KOPT-K1 (cell line): Measurements from ENCODE around the gene DROSHA.
A peak's percentile ranks its signal among the peaks of the same experiment; 100 is the strongest.
"Not testable (repeated sequence)": the region's sequence is repeated elsewhere in the genome, so short reads cannot be mapped to it uniquely, and the experiment has no call there.

Source experiments
- H3K27ac ChIP-seq: fragments of 200-600 bp; sonication (generic); 2 replicates; pipeline ENCODE4 v1.5.1; 2016; ENCODE audit warnings: antibody characterized with exemption, mild to moderate bottlenecking, low read depth, low read length; ENCODE audit not compliant: poor library complexity, severe bottlenecking
- H3K36me3 ChIP-seq: fragments of 200-600 bp; sonication (generic); 2 replicates; pipeline ENCODE4 v1.5.1; 2017; ENCODE audit warnings: antibody characterized with exemption, mild to moderate bottlenecking, low read length, moderate library complexity; ENCODE audit not compliant: insufficient read depth
- H3K9me3 ChIP-seq: fragments of 200-600 bp; sonication (generic); 2 replicates; pipeline ENCODE4 v1.5.1; 2017; ENCODE audit warnings: antibody characterized with exemption, low read length, mild to moderate bottlenecking; ENCODE audit not compliant: insufficient read depth, poor library complexity, severe bottlenecking

The DROSHA gene

GRCh38 chr5:31531888-31532547 lies at the start of gene DROSHA, which contains the start of gene C5orf22:
TSS of gene DROSHA (minus strand) at chr5:31532093. CDS start at chr5:31529059, 3,034 bp downstream.
TSS of gene C5orf22 (plus strand) at chr5:31532301. CDS start at chr5:31532393, 92 bp downstream.
- peaks cover 67% of the 10 kb centered on the region for H3K36me3 ChIP-seq
- H3K27ac ChIP-seq = peak within 1 kb of the TSS; percentile 66
- H3K9me3 ChIP-seq = no peaks in the 10 kb centered on the region

DNA sequence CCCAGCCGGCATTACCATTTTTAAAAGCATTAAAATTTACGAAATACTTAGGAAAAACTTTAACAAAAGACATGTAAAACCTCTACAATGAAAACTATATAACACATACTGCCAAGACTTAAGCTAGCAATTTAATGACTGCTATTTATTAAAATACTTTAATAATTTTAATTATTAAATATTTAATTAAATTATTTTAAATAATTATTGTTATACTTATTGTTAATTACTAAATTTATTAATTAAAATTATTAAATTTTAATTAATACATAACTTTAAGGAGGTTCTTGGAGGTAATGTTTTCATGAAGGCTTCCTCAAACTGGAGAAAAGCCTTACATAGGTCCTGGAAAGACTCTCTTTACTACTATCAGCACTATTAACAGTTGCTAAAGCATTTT lies 47.7 kb upstream of the DROSHA start:
- Histone ChIP-seq H3K9me3 (no peaks in the 10 kb centered on the region), H3K27ac (no peak overlapping the region), H3K36me3 (no peaks in the 10 kb centered on the region)

DNA sequence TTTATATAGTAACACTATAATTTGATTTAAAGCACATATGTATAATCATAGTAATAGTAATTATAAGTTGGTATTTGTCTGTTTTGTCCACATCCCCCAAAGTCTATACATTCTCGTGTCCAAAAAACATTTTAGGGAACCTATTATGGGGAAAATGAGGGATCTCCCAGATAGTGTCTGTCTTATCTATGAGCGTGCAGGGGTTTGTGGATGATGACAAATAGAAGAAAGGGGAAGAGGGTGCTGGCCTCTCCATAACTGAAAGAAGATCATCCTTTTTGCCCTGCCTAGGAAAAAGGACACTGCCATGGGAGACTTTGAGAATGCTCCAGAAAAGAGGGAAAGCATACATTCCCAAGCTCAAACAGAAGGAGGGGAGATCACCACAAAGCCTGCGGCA lies 45.5 kb upstream of the DROSHA start:
- H3K27ac ChIP-seq = no peak overlapping the region
- H3K9me3 ChIP-seq = no peaks in the 10 kb centered on the region
- no peaks in the 10 kb centered on the region for H3K36me3 ChIP-seq

- no peaks in the 10 kb centered on the region for H3K9me3 ChIP-seq
- H3K36me3 ChIP-seq = no peaks in the 10 kb centered on the region
- no peak overlapping the region for H3K27ac ChIP-seq
Measured at GRCh38 chr5:31574772-31575171, 42.9 kb upstream of the DROSHA start.

DNA sequence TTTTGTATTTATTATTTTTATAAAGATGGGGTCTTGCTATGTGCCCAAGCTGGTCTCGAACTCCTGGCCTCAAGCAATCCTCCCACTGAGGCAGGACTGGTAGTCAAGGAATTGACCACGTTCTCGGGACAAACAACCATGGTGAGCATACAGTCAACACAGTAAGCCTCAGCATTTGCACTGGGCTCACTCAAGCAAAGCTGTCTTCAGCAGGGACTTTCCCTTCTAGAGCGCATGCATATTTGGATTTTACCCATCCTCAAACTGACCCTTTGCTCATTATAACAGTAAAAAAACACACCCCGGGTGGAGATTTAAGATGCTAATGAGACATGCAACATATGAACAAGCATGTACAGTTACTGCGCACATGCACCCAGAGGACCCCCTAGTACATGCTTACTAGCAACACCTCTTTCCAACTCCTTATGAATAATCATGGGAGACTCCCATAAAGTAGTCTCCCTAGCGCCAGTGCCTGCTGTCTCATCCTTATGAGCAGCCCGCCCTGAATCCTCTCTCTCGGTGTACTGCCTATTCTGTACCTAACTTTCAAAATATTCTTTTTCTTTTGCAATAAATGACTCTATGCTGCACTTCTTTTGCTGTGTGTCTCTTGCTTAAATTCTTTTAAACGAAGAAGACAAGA lies 41.7 kb upstream of the DROSHA start:
- Histone ChIP-seq H3K27ac (no peak overlapping the region), H3K36me3 (no peaks in the 10 kb centered on the region), H3K9me3 (no peaks in the 10 kb centered on the region)

- H3K27ac ChIP-seq = no peak overlapping the region
- H3K9me3 ChIP-seq = peaks cover 23% of the 10 kb centered on the region
- no peaks in the 10 kb centered on the region for H3K36me3 ChIP-seq
Measured at GRCh38 chr5:31569068-31569467, 37.2 kb upstream of the DROSHA start.

DNA sequence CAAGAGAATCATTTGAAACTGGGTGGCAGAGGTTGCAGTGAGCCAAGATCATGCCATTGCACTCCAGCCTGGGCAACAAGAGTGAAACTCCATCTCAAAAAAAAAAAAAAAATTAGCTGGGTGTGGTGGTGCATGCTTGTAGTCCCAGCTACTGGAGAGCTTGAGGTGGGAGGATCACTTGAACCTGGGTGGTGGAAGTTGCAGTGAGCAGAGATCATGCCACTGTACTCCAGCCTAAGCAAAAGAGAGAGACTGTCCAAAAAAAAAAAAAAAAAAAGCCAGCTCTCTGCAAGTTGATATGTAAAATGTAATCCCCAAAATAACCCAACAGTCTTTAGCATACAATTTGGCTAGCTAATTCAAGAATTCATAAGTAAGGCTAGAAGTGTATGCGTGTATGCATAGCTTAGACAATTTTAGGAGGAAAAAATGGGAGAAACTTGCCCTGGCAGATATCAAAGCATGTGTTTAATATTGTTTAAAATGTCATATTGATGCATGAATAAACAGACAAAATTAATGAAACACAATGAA lies 36.5 kb upstream of the DROSHA start:
- H3K36me3 ChIP-seq = no peaks in the 10 kb centered on the region
- H3K9me3 ChIP-seq = peaks cover 23% of the 10 kb centered on the region
- no peak overlapping the region for H3K27ac ChIP-seq

- not testable (repeated sequence) for H3K27ac ChIP-seq, H3K36me3 ChIP-seq
- peaks cover 23% of the 10 kb centered on the region for H3K9me3 ChIP-seq
Measured at GRCh38 chr5:31566362-31566761, 34.5 kb upstream of the DROSHA start.

DNA sequence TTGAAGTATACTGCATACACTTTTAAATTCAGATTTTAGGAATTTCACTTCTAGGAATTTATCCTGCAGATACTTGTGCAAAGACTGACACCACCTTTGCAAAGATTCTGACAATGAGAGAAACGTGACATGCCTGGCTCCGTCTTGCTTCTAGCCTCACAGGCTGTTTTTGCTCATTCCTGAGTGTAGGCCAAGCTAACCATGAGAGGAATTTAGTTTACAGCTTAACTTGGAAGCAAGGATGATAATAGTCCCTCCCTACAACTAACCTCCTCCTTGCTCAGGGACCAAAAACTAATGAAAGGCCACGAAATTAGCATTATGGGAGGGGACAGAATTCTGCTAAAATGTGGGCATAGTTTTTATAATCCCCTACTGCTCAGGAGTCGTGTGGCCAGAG lies 31.3 kb upstream of the DROSHA start:
- Histone ChIP-seq H3K9me3 (peaks cover 23% of the 10 kb centered on the region), H3K27ac (no peak overlapping the region), H3K36me3 (no peaks in the 10 kb centered on the region)

- Histone ChIP-seq H3K9me3 (peaks cover 23% of the 10 kb centered on the region), H3K27ac (no peak overlapping the region), H3K36me3 (peaks cover 4% of the 10 kb centered on the region; the same call in 1 of the 2 replicates)
Measured at GRCh38 chr5:31561946-31562345, 30.1 kb upstream of the DROSHA start.

DNA sequence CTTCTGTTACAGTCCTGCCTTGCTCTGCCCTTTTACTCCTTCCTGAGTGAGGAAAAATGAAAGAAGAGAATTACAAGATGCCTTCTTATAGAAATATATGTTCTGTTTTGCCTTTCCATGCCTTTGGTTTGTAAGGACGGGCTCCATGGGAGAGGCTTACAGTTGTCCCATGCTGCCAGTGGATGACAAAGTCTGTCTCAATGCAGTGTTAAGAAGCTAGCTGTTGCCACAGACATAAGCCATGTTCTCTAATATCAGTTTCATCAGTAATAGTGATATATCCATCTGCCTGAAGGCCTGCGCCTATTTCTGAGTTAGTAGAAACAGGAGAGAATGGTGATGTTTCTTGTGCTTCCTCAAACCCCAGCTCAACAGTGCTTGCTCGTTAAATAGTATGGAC lies 28.0 kb upstream of the DROSHA start:
- no peak overlapping the region for H3K27ac ChIP-seq
- H3K9me3 ChIP-seq = peaks cover 9% of the 10 kb centered on the region
- peaks cover 21% of the 10 kb centered on the region for H3K36me3 ChIP-seq

DNA sequence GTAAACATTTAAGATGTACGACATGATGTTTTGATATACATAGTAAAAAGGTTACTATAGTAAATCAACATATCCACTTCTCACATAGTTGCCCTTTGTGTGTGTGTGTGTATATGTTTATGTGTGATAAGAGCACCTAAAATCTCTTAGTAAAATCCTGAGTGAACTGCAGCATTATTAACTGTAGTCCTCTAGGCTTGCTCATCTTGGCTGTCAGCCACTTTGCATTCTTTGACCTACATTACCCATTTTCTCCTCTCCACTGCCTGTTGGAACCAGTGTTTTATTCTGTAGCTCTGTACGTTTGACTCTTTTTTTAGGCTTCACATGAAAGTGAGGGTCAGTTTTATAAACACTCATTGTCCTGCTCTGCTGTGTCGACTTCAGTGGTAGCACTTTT lies 24.6 kb upstream of the DROSHA start:
- H3K9me3 ChIP-seq = no peaks in the 10 kb centered on the region
- no peak overlapping the region for H3K27ac ChIP-seq
- H3K36me3 ChIP-seq = peaks cover 55% of the 10 kb centered on the region

- Histone ChIP-seq H3K36me3 (peaks cover 68% of the 10 kb centered on the region), H3K27ac (no peak overlapping the region), H3K9me3 (no peaks in the 10 kb centered on the region)
Measured at GRCh38 chr5:31554552-31554951, 22.7 kb upstream of the DROSHA start.

- Histone ChIP-seq H3K27ac (no peak overlapping the region), H3K36me3 (peaks cover 74% of the 10 kb centered on the region), H3K9me3 (no peaks in the 10 kb centered on the region)
Measured at GRCh38 chr5:31553863-31554262, 22.0 kb upstream of the DROSHA start.

- H3K9me3 ChIP-seq = no peaks in the 10 kb centered on the region
- peaks cover 87% of the 10 kb centered on the region for H3K36me3 ChIP-seq
- no peak overlapping the region for H3K27ac ChIP-seq
Measured at GRCh38 chr5:31551878-31552277, 20.0 kb upstream of the DROSHA start.

- not testable (repeated sequence) for H3K9me3 ChIP-seq, H3K27ac ChIP-seq
- H3K36me3 ChIP-seq = peaks cover 90% of the 10 kb centered on the region
Measured at GRCh38 chr5:31549114-31549513, 17.2 kb upstream of the DROSHA start.
